Natural killer cell treated with Interleukin-12 subunit alpha and Interleukin-12 subunit beta and Interleukin-15 and Interleukin-18, amount 100 ng/mL, for 72 hours (primary cell): Measurements from ENCODE around the gene GLB1L2. TPM values are rescaled to one million over a fixed set of nuclear protein-coding genes. Genes with fewer than 3 reads are reported as not detected.

ENCODE experiments used
- ATAC-seq, 2 donors: fragments of 150-1000 bp; cut with Tn5 transposase in 1 of 2; sonication (Bioruptor Pico), chemical (Tn5 transposase) in 1 of 2; 2 replicates each; pipeline ENCODE4 v1.10.0; 2021
- DNase-seq: peaks from one replicate; pipeline ENCODE4 v3.0.0; 2022; ENCODE audit warnings: low spot score
- H3K27ac Mint-ChIP-seq, 2 donors: 1 replicate in 1 of 2; 2 replicates in 1 of 2; pipeline ENCODE4 v1.8.0; 2022; ENCODE audit warnings: mixed read lengths in 2 of 2, mild to moderate bottlenecking in 1 of 2, moderate library complexity in 1 of 2
- H3K27me3 Mint-ChIP-seq, 2 donors: 1 replicate in 1 of 2; 2 replicates in 1 of 2; pipeline ENCODE4 v1.8.0; 2022; ENCODE audit warnings: mixed read lengths in 2 of 2
- H3K36me3 Mint-ChIP-seq: one replicate; pipeline ENCODE4 v1.8.0; 2022; ENCODE audit warnings: mixed read lengths
- H3K4me1 Mint-ChIP-seq, 2 donors: 1 replicate in 1 of 2; 2 replicates in 1 of 2; pipeline ENCODE4 v1.8.0; 2022; ENCODE audit warnings: low read depth in 2 of 2, mixed read lengths in 2 of 2, mild to moderate bottlenecking in 1 of 2
- H3K4me3 Mint-ChIP-seq: one replicate; pipeline ENCODE4 v1.8.0; 2022; ENCODE audit warnings: mixed read lengths
- H3K9me3 Mint-ChIP-seq: 2 replicates; pipeline ENCODE4 v1.8.0; 2022; ENCODE audit warnings: mixed read lengths
- total RNA-seq, 2 donors: library from RNA; stranded (reverse); gene quantifications; one replicate each; pipeline ENCODE4 v1.2.3, GENCODE V29; 2022

Gene GLB1L2
- total RNA-seq, 2 donors from 2014 or later: 1.7 to 15.0 TPM

DNA sequence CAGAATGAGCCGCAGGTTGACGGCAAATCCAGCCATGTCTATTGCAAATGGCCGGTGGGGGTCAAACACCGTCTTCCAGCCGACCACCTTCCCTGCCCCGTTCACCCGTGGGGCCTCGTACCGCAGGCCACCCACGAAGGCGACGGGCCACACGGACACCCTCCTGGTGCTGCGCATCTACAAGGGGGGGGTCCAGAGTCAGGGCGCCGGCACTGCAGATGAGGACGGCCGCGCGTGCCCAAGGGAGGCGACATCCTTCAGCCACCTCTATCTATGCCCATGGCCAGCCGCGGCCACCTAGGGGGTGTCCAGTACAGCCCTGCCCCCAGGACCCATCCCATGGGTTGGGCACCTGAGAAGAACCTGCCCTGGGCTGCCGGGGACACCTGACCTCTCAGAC is 51.0 kb downstream of the GLB1L2 start:
- Mint-ChIP-seq H3K4me3 (no peak overlapping the region), H3K4me1 (peaks cover 24 to 32% of the 10 kb centered on the region in 2 donors)
- DNase-seq: no peak

GRCh38 chr11:134383576-134384221 is 51.9 kb downstream of the GLB1L2 start:
- Mint-ChIP-seq H3K27me3 (no peaks in the 10 kb centered on the region), H3K4me1 (peaks cover 27 to 35% of the 10 kb centered on the region in 2 donors), H3K9me3 (no peaks in the 10 kb centered on the region), H3K36me3 (no peaks in the 10 kb centered on the region), H3K4me3 (no peak overlapping the region), H3K27ac (no peak overlapping the region)
- ATAC-seq (no peak), DNase-seq (no peak)

More for the DNA sequence above, 51.0 kb downstream of the GLB1L2 start:
- Mint-ChIP-seq H3K9me3 (no peaks in the 10 kb centered on the region), H3K36me3 (no peaks in the 10 kb centered on the region), H3K27me3 (no peaks in the 10 kb centered on the region), H3K27ac (no peak overlapping the region)
- no peak for ATAC-seq

GRCh38 chr11:134384406-134384805 is 52.6 kb downstream of the GLB1L2 start:
- no peak for DNase-seq
- Mint-ChIP-seq H3K4me1 (peaks cover 33 to 43% of the 10 kb centered on the region in 2 donors), H3K36me3 (no peaks in the 10 kb centered on the region), H3K27me3 (no peaks in the 10 kb centered on the region), H3K9me3 (no peaks in the 10 kb centered on the region), H3K4me3 (no peak overlapping the region), H3K27ac (no peak overlapping the region)
- no peak for ATAC-seq

GRCh38 chr11:134385171-134385570 is 53.4 kb downstream of the GLB1L2 start:
- Mint-ChIP-seq H3K27ac (no peak overlapping the region), H3K36me3 (no peaks in the 10 kb centered on the region), H3K9me3 (no peaks in the 10 kb centered on the region), H3K4me1 (peaks cover 36 to 50% of the 10 kb centered on the region in 2 donors), H3K4me3 (no peak overlapping the region), H3K27me3 (no peaks in the 10 kb centered on the region)
- ATAC-seq (no peak), DNase-seq (no peak)

DNA sequence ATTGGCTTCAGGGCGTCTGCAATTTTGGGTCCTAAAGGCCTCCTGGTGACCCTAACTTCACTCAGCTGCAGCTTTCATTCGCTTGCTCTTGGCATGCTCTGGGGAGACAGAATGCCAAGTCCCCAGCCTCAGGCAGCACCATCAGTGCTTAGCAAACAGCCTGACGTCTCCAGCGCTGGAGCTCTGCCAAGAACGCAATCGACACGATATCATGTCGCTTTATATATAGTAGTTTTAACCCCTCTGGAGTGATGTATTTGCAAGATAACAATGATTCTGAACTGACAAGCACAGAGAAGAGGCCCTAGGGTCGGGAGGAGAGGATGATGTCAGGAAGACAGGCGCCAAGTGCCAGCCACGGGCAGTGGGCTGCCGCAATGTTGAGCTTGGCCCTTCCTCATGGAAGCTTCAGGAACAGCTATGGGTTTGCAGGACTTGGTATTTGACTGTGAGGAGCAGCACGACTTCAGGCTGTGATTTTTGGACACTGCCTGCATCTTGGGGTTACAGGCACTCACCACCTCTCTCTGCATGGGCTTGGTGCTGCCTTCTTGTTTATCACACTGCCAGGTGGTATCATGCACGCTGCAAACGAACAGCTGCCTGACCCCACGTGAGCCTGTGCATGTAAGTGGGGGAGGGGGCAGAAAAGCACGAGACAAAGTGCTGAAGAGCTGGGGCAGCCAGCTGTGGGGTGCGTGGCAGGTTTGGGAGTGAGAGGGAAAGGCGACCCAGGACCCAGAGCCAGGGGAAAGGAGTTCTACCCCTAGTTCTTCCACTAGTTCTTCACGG is 54.2 kb downstream of the GLB1L2 start:
- no peak overlapping the region for H3K27ac Mint-ChIP-seq
- peaks cover 44 to 54% of the 10 kb centered on the region in 2 donors for H3K4me1 Mint-ChIP-seq
- H3K27me3 Mint-ChIP-seq: no peaks in the 10 kb centered on the region
- DNase-seq: no peak
- peak overlapping the region; percentile 64 for H3K4me3 Mint-ChIP-seq
- no peaks in the 10 kb centered on the region for H3K9me3 Mint-ChIP-seq
- no peaks in the 10 kb centered on the region for H3K36me3 Mint-ChIP-seq
- no peak for ATAC-seq

DNA sequence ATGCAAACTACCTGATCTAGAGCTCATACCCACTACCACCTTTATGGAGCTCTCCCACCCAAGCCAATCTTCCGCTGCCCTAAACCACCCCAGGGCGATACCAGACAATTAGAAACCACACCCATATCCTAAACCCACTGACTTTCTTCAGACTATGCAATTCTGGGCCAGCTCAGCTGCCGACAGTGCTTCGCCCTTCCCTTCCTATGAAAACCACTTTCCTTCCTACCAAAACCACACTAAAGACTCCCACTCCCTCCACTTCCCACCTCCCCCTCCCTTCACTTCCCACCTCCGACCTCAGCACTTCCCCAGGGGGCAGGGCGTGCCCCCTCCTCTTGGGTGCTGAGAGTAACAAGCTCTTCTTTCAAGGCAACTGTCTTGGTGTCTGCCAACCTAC is 55.2 kb downstream of the GLB1L2 start:
- Mint-ChIP-seq H3K27ac (peak overlapping the region in 1 of 2 donors; percentile 64), H3K4me3 (peak overlapping the region; percentile 64), H3K9me3 (no peaks in the 10 kb centered on the region), H3K36me3 (no peaks in the 10 kb centered on the region), H3K27me3 (no peaks in the 10 kb centered on the region), H3K4me1 (peaks cover 51 to 59% of the 10 kb centered on the region in 2 donors)
- no peak for ATAC-seq
- no peak for DNase-seq

- Mint-ChIP-seq H3K27ac (peak overlapping the region in 1 of 2 donors; percentile 64), H3K27me3 (no peaks in the 10 kb centered on the region), H3K9me3 (no peaks in the 10 kb centered on the region), H3K4me1 (peaks cover 47 to 60% of the 10 kb centered on the region in 2 donors), H3K4me3 (peak overlapping the region; percentile 64), H3K36me3 (no peaks in the 10 kb centered on the region)
- ATAC-seq (peak in 1 of 2 donors; percentile 8), DNase-seq (no peak)
Observed at GRCh38 chr11:134387501-134387900, 55.7 kb downstream of the GLB1L2 start.

DNA sequence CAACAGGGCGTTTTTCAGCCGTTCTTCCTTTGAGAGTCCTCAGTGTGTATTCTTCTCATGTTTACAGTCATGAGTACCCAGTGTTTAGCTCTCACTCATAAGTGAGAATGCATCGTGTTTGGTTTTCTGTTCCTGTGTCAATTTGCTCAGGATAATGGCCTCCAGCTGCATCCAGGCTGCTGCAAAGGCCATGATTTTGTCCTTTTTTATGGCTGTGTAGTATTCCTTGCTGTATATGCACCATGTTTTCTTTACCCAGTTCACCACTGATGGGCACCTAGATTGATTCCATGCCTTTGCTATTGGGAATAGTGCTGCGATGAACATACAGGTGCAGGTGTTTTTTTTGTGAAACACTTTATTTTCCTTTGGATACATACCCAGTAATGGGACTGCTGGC is 56.8 kb downstream of the GLB1L2 start:
- no peak overlapping the region for H3K4me3 Mint-ChIP-seq

DNA sequence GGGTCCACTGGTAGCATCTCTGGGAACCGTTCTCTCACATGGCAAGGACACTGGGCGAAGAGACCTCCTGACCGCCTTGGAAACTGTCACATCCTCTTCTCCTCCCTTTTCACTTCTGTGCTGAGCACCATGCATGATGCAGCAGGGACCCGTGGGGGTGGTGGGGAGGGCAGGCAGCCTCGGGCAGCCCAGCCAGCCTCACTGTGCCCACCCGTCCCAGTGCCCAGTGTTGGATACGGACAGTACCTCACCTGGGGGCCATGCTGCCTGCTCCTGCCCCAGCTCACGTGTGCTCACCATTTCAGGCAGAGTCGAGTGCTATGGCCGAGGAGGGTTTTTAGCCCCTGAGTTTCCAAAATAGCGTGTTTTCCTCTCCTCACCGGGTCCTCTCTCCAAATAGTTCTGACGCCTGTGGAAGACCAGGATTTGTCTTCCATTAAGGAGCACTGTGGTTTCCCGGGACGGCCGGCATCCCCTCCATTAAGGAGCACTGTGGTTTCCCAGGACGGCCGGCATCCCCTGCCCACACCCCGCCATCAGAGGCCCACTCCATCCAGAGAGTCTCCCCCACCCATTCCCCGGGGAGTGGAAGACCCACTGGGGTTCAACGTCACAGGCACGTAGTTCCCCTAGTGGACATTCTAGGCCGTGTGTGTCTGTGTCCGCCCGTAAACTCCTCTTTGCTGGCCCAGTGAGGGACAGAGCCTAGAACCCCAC is 57.8 kb downstream of the GLB1L2 start:
- Mint-ChIP-seq H3K4me3 (no peak overlapping the region), H3K9me3 (no peaks in the 10 kb centered on the region), H3K27me3 (no peaks in the 10 kb centered on the region), H3K36me3 (no peaks in the 10 kb centered on the region), H3K27ac (no peak overlapping the region), H3K4me1 (peaks cover 52 to 71% of the 10 kb centered on the region in 2 donors)
- ATAC-seq (no peak), DNase-seq (no peak)

More for the DNA sequence above, 56.8 kb downstream of the GLB1L2 start:
- Mint-ChIP-seq H3K9me3 (no peaks in the 10 kb centered on the region), H3K36me3 (no peaks in the 10 kb centered on the region), H3K27me3 (no peaks in the 10 kb centered on the region), H3K4me1 (peaks cover 51 to 65% of the 10 kb centered on the region in 2 donors), H3K27ac (no peak overlapping the region)
- DNase-seq (no peak), ATAC-seq (no peak)

- Mint-ChIP-seq H3K4me1 (peaks cover 48 to 66% of the 10 kb centered on the region in 2 donors), H3K27me3 (no peaks in the 10 kb centered on the region), H3K9me3 (no peaks in the 10 kb centered on the region), H3K36me3 (no peaks in the 10 kb centered on the region), H3K4me3 (no peak overlapping the region), H3K27ac (no peak overlapping the region)
- ATAC-seq: no peak
- no peak for DNase-seq
Observed at GRCh38 chr11:134390706-134391569, 59.1 kb downstream of the GLB1L2 start.

DNA sequence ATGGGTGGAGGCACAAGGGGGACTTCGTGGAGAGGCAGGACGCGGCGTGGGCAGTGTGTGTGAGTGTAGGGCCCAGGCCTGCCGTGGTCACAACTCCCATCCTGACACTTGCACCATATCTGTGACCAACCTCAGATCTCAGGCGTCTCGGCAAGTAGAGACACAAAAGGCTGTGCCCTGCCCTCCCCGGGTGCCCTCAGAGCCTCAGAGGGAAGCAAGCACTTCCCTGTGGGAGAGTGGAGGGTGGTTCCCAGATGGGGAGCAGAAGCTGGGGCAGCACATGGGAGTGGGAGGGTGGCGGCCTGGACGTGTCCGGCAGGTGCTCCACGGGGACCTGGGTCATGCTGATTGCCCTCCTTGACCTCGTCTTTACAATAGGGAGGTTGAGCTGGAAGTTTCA is 59.9 kb downstream of the GLB1L2 start:
- peaks cover 41 to 59% of the 10 kb centered on the region in 2 donors for H3K4me1 Mint-ChIP-seq
- no peak for DNase-seq
- H3K36me3 Mint-ChIP-seq: no peaks in the 10 kb centered on the region
- no peak overlapping the region for H3K27ac Mint-ChIP-seq
- H3K27me3 Mint-ChIP-seq: no peaks in the 10 kb centered on the region
- H3K9me3 Mint-ChIP-seq: no peaks in the 10 kb centered on the region
- ATAC-seq: no peak
- no peak overlapping the region for H3K4me3 Mint-ChIP-seq

- peaks cover 34 to 54% of the 10 kb centered on the region in 2 donors for H3K4me1 Mint-ChIP-seq
Observed at GRCh38 chr11:134392953-134393615, 61.3 kb downstream of the GLB1L2 start.

GRCh38 chr11:134393638-134394037 is 61.9 kb downstream of the GLB1L2 start:
- no peaks in the 10 kb centered on the region for H3K27me3 Mint-ChIP-seq
- DNase-seq (no peak), ATAC-seq (no peak)
- H3K4me3 Mint-ChIP-seq: no peak overlapping the region
- no peaks in the 10 kb centered on the region for H3K9me3 Mint-ChIP-seq
- H3K27ac Mint-ChIP-seq: no peak overlapping the region
- peaks cover 33 to 51% of the 10 kb centered on the region in 2 donors for H3K4me1 Mint-ChIP-seq
- no peaks in the 10 kb centered on the region for H3K36me3 Mint-ChIP-seq

More at GRCh38 chr11:134392953-134393615, 61.3 kb downstream of the GLB1L2 start:
- H3K27ac Mint-ChIP-seq: no peak overlapping the region
- H3K36me3 Mint-ChIP-seq: no peaks in the 10 kb centered on the region
- no peaks in the 10 kb centered on the region for H3K27me3 Mint-ChIP-seq
- DNase-seq (no peak), ATAC-seq (no peak)
- H3K4me3 Mint-ChIP-seq: no peak overlapping the region
- no peaks in the 10 kb centered on the region for H3K9me3 Mint-ChIP-seq
